ENCODE data around the gene SBK3.
"Not testable (repeated sequence)": the region's sequence is repeated elsewhere in the genome, so short reads cannot be mapped to it uniquely, and the experiment has no call there.

Gene SBK3

DNA sequence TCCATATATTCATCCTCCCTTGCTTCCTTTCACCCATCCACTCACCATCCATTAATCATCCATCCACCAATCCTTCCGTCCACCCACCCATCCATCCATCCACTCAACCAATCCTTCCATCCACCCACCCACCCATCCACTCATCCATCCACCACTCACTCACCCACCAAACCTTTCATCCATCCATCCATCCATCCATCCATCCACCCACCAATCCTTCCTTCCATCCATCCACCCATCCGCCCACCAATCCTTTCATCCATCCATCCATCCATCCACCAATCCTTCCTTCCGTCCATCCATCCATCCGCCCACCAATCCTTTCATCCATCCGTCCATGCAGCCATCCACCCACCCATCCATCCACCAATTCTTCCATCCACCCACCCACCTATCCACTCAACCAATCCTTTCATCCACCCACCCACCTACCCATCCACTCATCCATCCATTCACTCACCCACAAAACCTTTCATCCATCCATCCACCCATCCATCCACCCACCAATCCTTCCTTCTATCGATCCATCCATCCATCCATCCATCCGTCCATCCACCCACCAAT is 3.0 kb downstream of the SBK3 start:
- DNase-seq (ENCODE audit: extremely low read depth in 1 of 2, low read depth in 1 of 2): no peak

DNA sequence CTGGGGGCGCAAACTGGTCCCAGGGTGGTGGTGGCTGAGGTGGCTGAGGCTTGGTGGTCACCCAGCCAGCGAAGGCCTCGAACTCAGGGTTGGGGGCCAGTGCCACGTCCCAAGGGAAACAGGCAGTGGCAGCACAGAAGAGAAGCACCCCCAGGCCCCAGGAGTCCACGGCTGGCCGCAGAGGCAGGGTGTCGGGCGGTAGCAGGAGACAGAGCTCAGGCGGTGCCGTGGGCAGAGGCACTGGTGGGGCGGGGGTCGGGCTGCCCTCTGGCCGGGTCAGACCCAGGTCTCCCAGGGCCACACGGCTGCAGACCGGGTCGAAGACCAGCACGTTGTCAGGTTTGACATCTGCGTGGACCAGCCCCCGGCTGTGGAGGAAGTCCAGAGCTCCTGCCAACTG is 4.3 kb downstream of the SBK3 start:
- no peak for DNase-seq (ENCODE audit: extremely low read depth in 1 of 2, low read depth in 1 of 2)

GRCh38 chr19:55540619-55541018 is 4.7 kb downstream of the SBK3 start:
- no peak for DNase-seq (ENCODE audit: extremely low read depth in 1 of 2, low read depth in 1 of 2)

GRCh38 chr19:55539090-55539984 is 6.0 kb downstream of the SBK3 start:
- no peak for DNase-seq (ENCODE audit: extremely low read depth in 1 of 2, low read depth in 1 of 2)

DNA sequence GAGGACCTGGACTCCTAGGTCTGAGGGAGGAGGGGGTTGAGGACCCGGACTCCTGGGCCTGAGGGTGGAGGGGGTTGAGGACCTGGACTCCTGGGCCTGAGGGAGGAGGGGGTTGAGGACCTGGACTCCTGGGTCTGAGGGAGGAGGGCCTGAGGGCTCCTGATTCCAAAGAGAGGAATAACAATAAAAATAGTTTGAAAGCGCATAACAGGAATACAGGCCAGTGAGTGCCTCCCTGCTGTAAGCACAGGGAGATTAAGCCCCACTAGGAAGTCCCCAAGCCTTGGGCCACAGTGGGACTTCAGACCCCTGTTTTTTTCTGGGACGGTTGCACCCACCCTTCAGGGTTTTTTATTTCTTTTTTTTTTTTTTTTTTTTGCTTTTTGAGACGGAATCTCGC is 7.2 kb downstream of the SBK3 start:
- no peak for DNase-seq (ENCODE audit: extremely low read depth in 1 of 2, low read depth in 1 of 2)

- no peak for DNase-seq (ENCODE audit: extremely low read depth in 1 of 2, low read depth in 1 of 2)
Measured at GRCh38 chr19:55537741-55538111, 7.6 kb downstream of the SBK3 start.

GRCh38 chr19:55536951-55537740 is 8.2 kb downstream of the SBK3 start, which contains the start of gene SBK2:
Gene SBK2 (minus strand): TSS chr19:55537133. CDS start chr19:55536294, 839 bp downstream.
- DNase-seq (ENCODE audit: extremely low read depth in 1 of 2, low read depth in 1 of 2): no peak

DNA sequence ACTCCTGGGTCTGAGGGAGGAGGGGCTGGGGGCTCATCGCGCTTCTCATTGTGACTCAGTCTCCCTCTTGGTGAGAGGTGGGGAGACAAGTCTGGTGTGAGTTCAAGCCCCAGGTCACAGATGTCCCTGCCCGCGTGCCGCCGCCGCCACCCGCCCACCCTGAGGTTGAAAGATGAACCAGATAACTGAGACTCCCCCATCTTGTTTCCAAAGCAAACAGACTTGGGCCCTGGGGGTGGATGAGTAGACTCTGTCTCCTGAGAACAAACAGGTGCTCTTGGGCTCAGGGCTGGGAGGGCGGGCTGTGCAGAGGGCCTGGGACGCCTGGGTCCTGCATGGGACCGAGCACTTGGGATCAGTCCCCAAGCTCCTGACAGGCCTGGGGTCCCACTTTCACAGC is 9.0 kb downstream of the SBK3 start:
- no peak for DNase-seq (ENCODE audit: extremely low read depth in 1 of 2, low read depth in 1 of 2)

DNA sequence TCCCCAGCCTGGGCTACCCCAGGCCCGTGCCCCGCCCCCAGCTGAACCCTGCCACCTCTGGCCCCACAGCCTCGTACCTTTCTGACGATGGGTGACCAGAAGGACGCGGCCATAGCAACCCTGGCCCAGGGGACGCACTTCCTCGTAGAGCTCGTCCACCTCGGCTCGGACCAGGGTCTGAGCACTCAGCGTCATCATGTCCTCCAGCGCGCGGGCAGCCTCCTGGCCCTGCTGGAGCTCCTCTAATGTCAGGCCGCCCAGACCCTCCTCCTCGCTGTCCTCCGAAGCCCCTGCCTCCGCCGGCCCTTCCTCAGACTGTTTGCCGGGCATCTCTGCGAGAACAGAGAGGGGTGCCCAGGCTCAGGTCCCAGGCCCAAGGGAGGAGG is 9.4 kb downstream of the SBK3 start:
- DNase-seq (ENCODE audit: extremely low read depth in 1 of 2, low read depth in 1 of 2): no peak

- no peak for DNase-seq (ENCODE audit: extremely low read depth in 1 of 2, low read depth in 1 of 2)
Measured at GRCh38 chr19:55535173-55535964, 10.0 kb downstream of the SBK3 start.

GRCh38 chr19:55534280-55534679 is 11.1 kb downstream of the SBK3 start:
- not testable (repeated sequence) for DNase-seq (ENCODE audit: extremely low read depth in 1 of 2, low read depth in 1 of 2)

- no peak for DNase-seq (ENCODE audit: extremely low read depth in 1 of 2, low read depth in 1 of 2)
Measured at GRCh38 chr19:55530996-55531395, 14.3 kb downstream of the SBK3 start.

DNA sequence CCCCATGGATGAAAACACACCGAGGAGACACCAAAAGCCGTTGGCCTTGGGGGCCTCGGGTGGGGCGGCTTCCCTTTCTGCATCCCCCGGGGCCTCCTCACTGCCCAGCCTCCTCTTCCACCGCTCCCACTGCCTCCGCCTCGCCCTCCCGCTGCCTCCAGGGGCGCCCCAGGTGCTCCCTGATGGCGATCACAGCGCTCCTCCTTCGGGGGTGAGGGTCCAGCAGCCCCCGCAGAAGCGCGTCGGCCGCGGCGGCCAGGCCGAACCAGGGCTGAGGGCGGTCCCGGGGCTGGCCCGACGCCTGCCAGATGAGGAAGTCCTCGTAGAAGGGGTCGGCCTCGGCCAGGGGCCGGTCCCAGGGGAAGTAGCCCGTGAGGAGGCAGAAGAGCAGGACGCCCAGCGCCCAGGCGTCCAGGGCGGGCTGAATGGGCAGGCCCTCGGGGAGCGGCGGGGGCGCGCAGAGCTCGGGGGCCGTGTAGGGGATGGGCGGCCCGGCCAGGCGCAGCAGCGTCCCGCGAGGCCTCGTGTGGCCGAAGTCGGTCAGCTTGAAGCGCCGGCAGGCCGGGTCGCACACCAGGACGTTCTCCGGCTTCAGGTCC is 15.6 kb downstream of the SBK3 start:
- no peak for DNase-seq (ENCODE audit: extremely low read depth in 1 of 2, low read depth in 1 of 2)

DNA sequence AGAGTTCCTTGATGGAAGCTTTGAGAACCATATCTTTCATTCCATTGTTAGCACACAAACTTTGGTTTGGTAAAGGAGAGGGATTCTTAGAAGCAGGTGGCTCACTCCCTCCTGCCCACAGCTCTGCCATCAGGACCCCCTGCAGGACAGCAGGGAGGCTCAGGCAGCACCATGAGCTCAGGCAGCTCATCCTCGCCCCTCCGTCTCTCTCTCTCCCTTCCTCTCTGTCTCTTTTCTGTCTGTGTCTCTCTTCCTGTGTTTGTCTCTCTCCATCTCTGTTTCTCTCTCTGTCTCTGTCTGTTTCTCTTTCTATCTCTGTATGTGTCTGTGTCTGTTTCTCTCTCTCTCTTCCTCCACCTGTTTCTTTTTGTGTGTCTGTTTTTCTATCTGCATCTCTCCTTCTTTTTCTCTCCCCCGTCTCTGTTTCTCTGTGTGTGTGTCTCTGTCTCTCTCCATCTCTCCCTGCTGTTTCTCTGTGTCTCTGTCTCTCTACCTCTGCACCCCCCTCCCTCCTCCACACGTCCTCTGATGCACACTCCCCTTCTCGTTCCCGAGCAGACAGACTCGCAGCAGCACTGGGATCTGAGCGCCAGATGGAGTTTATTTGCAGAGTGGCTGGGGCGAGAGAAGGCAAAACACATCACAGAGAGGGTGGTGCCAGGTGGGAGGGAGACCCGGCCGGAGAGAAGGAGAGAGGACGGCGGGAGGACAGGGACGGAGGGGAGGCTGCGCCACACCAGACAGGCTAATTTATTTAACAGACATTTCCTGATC is 17.1 kb downstream of the SBK3 start:
- no peak for DNase-seq (ENCODE audit: extremely low read depth in 1 of 2, low read depth in 1 of 2)

- no peak for DNase-seq (ENCODE audit: extremely low read depth in 1 of 2, low read depth in 1 of 2)
Measured at GRCh38 chr19:55527197-55528029, 17.9 kb downstream of the SBK3 start.

GRCh38 chr19:55526216-55527196 is 18.8 kb downstream of the SBK3 start:
- no peak for DNase-seq (ENCODE audit: extremely low read depth in 1 of 2, low read depth in 1 of 2)

DNA sequence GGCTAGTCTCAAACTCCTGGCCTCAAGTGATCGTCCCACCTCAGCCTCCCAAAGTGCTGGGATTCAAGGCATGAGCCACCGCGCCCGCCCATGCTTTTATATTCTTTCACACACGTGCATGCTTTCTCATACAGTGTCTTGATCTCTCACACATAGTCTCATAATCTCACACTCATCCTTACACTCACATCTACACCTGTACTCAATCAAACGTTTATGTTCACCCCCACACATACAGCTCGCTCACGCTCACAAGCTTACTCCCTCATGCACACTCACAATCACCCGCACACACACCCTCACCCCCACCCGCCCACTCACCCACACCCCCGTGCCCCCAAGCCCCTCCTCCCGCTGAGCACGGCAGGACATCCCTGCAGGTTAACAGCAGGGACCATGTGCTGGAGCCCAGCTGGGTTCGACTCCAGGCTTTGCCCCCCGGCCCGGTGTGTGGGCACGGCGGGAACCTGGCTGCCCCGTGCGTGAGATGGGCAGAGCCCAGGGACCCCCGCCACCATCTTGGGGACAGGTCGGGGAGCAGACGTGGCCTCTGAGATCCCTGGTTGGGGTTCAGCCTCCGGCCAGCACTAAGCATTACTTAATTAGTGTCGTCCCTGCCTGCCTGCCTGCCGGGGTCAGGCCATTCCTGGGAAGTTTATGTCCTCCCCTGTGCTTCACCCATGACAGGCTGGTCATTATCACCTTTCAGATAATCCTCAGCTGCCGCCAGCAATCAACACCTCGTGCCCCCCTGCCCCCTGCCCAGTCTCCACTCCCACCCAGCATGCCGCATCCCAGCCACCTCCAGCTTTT is 19.8 kb downstream of the SBK3 start:
- DNase-seq (ENCODE audit: extremely low read depth in 1 of 2, low read depth in 1 of 2): no peak
